GM23248 (cell line): Measurements from ENCODE around the gene MIA2. TPM values are rescaled to one million over a fixed set of nuclear protein-coding genes. Genes with fewer than 3 reads are reported as not detected.
A peak's percentile ranks its signal among the peaks of the same experiment; 100 is the strongest.
"Not testable (repeated sequence)": the region's sequence is repeated elsewhere in the genome, so short reads cannot be mapped to it uniquely, and the experiment has no call there.

Experiments used
- DNase-seq: peaks from one replicate; pipeline ENCODE4 v3.0.0-alpha.2; 2015
- H2AFZ ChIP-seq: fragments of 200-600 bp; sonication (generic); 2 replicates; pipeline ENCODE4 v1.6.1; 2016; ENCODE audit warnings: antibody characterized with exemption
- H3F3A ChIP-seq: fragments of 200-600 bp; sonication (generic); 2 replicates; pipeline ENCODE4 v1.6.1; 2016; ENCODE audit warnings: mild to moderate bottlenecking, antibody characterized with exemption, mixed run types; ENCODE audit not compliant: insufficient read depth
- H3K27ac ChIP-seq: fragments of 200-600 bp; sonication (generic); 2 replicates; pipeline ENCODE4 v1.5.1; 2016; ENCODE audit warnings: mild to moderate bottlenecking
- H3K27me3 ChIP-seq: fragments of 200-600 bp; sonication (generic); replicated peaks from 2 replicates; pipeline ENCODE4 v1.6.1; 2016; ENCODE audit warnings: mild to moderate bottlenecking; ENCODE audit not compliant: insufficient read depth
- H3K36me3 ChIP-seq: fragments of 200-600 bp; sonication (generic); 2 replicates; pipeline ENCODE4 v1.6.1; 2016; ENCODE audit warnings: low read depth, mild to moderate bottlenecking
- H3K4me1 ChIP-seq: fragments of 200-600 bp; sonication (generic); 2 replicates; pipeline ENCODE4 v1.6.1; 2016; ENCODE audit warnings: mild to moderate bottlenecking; ENCODE audit not compliant: insufficient read depth
- H3K4me2 ChIP-seq: fragments of 200-600 bp; sonication (generic); one replicate; pipeline ENCODE4 v1.6.1; 2016; ENCODE audit warnings: mild to moderate bottlenecking; ENCODE audit not compliant: unreplicated experiment
- H3K4me3 ChIP-seq: fragments of 200-600 bp; sonication (generic); 2 replicates; pipeline ENCODE4 v1.5.1; 2016; ENCODE audit warnings: mild to moderate bottlenecking
- H3K79me2 ChIP-seq: fragments of 200-600 bp; sonication (generic); 2 replicates; pipeline ENCODE4 v1.6.1; 2016; ENCODE audit warnings: mild to moderate bottlenecking; ENCODE audit not compliant: insufficient read depth
- H3K9ac ChIP-seq: fragments of 200-600 bp; sonication (generic); 2 replicates; pipeline ENCODE4 v1.6.1; 2016; ENCODE audit warnings: mild to moderate bottlenecking
- H3K9me2 ChIP-seq: fragments of 200-600 bp; sonication (generic); 2 replicates; pipeline ENCODE4 v1.6.1; 2016; ENCODE audit warnings: mixed run types, mild to moderate bottlenecking, moderate library complexity; ENCODE audit not compliant: insufficient read depth
- H3K9me3 ChIP-seq: fragments of 200-600 bp; sonication (generic); one replicate; pipeline ENCODE4 v1.6.1; 2017; ENCODE audit warnings: low read depth
- H4K20me1 ChIP-seq: fragments of 200-600 bp; sonication (generic); 2 replicates; pipeline ENCODE4 v1.6.0; 2016; ENCODE audit not compliant: insufficient read depth
- EZH2 ChIP-seq: fragments of 200-600 bp; sonication (generic); IDR thresholded peaks from 2 replicates; pipeline ENCODE4 v1.6.1; 2018; ENCODE audit warnings: antibody characterized with exemption, mild to moderate bottlenecking; ENCODE audit not compliant: insufficient read depth, poor library complexity, severe bottlenecking
- EZH2phosphoT487 ChIP-seq: fragments of 200-600 bp; sonication (generic); IDR thresholded peaks from 2 replicates; pipeline ENCODE4 v1.6.1; 2018; ENCODE audit warnings: antibody characterized with exemption, moderate library complexity, mild to moderate bottlenecking, low read depth; ENCODE audit not compliant: insufficient read depth
- WGBS, 2 experiments: methylation state at CpG; one replicate each; pipeline ENCODE4 v1.1.6; 2015 to 2017; ENCODE audit warnings: low lambda C conversion rate in 2 of 2, low coverage in 1 of 2; ENCODE audit errors: missing lambda C conversion rate in 2 of 2; 5-methylcytosine and 5-hydroxymethylcytosine counted together
- in situ Hi-C: fragments of 300-500 bp; cut with MboI; formaldehyde crosslinking; loops from 2 replicates; pipeline ENCODE4 v1.15.0; 2020
- polyA plus RNA-seq: library from polyadenylated mRNA; unstranded; fragments of >200 nt; fragmentation: Nextera tagmentation; extraction: Ambion mirVana; gene quantifications from 2 replicates; pipeline ENCODE4 v1.2.1, GENCODE V29; 2016
- total RNA-seq: library from RNA; depleted of rRNA; stranded (reverse); fragments of >200 nt; shearing (Covaris generic); gene quantifications from 2 replicates; pipeline ENCODE4 v1.2.3, GENCODE V29; 2014

Gene MIA2
- total and polyA plus RNA-seq, 2 experiments from 2014 or later: 16.2 to 21.4 TPM

DNA sequence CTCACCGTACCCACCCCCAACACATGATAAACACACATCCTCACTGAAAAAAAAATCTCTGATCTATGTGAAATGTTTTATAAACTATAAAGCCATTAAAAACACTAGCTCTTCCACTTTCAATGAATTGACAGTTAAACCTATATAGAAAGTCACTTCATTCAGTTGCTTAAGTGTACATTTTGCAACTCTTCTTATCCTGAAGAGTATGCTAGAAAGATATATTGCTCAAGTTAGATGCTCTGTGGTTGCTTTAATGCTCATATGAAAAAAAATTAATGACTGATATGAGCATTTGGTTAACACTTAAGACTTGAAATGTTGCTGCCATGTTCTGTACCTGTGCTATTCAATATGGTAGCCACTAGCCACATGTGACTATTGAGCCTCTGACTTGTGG is 21.0 kb upstream of the MIA2 start:
- TF ChIP-seq EZH2 (no peak), EZH2phosphoT487 (no peak)
- no peak overlapping the region for H3K4me2 ChIP-seq
- H3K79me2 ChIP-seq: no peaks in the 10 kb centered on the region
- no peak overlapping the region for H3K9ac ChIP-seq
- H2AFZ ChIP-seq: no peak overlapping the region
- H3K9me3 ChIP-seq: no peaks in the 10 kb centered on the region
- H3K27me3 ChIP-seq: no peaks in the 10 kb centered on the region
- H3K4me1 ChIP-seq: no peaks in the 10 kb centered on the region
- in situ Hi-C loops: no loop called here
- H3F3A ChIP-seq: no peaks in the 10 kb centered on the region
- WGBS, 2 experiments: 50 to 79% methylated on average over 1 of the region's 1 CpG
- H3K4me3 ChIP-seq: no peak overlapping the region
- no peaks in the 10 kb centered on the region for H3K9me2 ChIP-seq
- H3K36me3 ChIP-seq: no peaks in the 10 kb centered on the region
- H3K27ac ChIP-seq: no peak overlapping the region
- DNase-seq: no peak
- no peaks in the 10 kb centered on the region for H4K20me1 ChIP-seq

DNA sequence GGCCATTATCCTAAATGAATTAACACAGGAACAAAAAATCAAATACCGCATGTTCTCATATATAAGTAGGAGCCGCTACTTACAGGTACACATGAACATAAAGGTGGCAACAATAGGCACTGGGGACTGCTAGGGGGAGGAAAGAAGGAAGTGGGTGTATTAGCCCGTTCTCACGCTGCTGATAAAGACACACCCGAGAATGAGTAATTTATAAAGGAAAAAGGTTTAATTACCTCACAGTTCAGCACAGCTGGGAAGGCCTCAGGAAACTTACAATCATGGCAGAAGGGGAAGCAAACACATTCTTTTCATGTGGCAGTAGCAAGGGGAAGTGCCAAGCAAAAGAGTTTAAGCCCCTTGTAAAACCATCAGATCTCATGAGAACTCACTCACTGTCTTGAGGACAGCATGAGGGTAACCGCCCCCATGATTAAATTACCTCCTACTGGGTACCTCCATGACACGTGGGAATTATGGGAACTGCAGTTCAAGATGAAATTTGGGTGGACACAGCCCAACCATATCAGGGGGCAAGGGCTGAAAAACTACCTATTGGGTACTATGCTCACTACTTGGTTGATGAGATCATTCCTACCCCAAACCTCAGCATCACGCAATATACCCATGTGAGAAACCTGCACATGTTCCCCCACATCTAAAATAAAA is 16.4 kb upstream of the MIA2 start:
- Histone ChIP-seq H4K20me1 (no peaks in the 10 kb centered on the region), H3K4me2 (no peak overlapping the region), H3F3A (peaks cover 11% of the 10 kb centered on the region; the same call in 1 of the 2 replicates), H3K9me3 (no peaks in the 10 kb centered on the region), H3K36me3 (no peaks in the 10 kb centered on the region), H3K9me2 (no peaks in the 10 kb centered on the region), H3K27me3 (no peaks in the 10 kb centered on the region), H3K27ac (no peak overlapping the region), H3K79me2 (no peaks in the 10 kb centered on the region), H3K4me1 (peaks cover 14% of the 10 kb centered on the region), H3K9ac (no peak overlapping the region), H2AFZ (no peak overlapping the region), H3K4me3 (no peak overlapping the region)
- peak; percentile 22 for DNase-seq
- 56 to 59% methylated on average over 8 of the region's 8 CpGs for WGBS, 2 experiments
- TF ChIP-seq EZH2: no peak
- no peak for TF ChIP-seq EZH2phosphoT487
- in situ Hi-C loops: no loop called here

DNA sequence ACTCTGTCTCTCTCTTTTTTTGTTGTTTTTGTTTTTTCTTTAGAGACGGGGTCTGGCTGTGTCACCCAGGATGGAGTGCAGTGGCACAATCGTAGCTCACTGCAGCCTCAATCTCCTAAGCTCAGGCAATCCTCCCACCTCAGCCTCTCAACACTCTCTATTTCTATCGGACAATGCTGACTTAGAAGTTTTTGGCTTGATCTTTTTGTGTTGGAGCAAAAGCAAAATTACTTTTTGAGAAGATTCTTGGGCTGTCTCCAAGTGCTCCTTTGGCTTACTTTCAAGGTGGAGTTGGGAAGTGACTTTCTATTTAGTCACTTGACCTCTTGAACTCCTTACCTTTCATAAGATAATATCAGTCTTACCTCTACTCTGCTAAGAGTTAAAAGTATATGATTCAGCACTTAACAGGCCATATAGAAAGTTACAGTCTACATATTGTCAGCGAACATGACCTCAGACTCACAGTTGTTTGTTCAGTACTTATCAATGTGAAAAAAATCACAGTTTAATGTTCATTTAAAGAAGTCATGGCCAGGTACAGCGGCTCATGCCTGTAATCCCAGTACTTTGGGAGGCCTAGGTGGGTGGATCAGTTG is 15.4 kb upstream of the MIA2 start:
- DNase-seq: peak; percentile 25
- in situ Hi-C loops: no loop called here
- Histone ChIP-seq H4K20me1 (no peaks in the 10 kb centered on the region), H3K36me3 (no peaks in the 10 kb centered on the region), H3K27ac (peak overlapping the region; percentile 21), H3K4me2 (no peak overlapping the region), H3K4me3 (no peak overlapping the region), H3K9me2 (no peaks in the 10 kb centered on the region), H2AFZ (peak overlapping the region; percentile 35; the same call in 1 of the 2 replicates), H3K27me3 (no peaks in the 10 kb centered on the region), H3K9me3 (no peaks in the 10 kb centered on the region), H3F3A (peaks cover 11% of the 10 kb centered on the region; the same call in 1 of the 2 replicates), H3K4me1 (peaks cover 14% of the 10 kb centered on the region), H3K79me2 (no peaks in the 10 kb centered on the region), H3K9ac (no peak overlapping the region)
- WGBS, 2 experiments: 63 to 71% methylated on average over 5 of the region's 5 CpGs
- TF ChIP-seq EZH2 (no peak), EZH2phosphoT487 (no peak)

DNA sequence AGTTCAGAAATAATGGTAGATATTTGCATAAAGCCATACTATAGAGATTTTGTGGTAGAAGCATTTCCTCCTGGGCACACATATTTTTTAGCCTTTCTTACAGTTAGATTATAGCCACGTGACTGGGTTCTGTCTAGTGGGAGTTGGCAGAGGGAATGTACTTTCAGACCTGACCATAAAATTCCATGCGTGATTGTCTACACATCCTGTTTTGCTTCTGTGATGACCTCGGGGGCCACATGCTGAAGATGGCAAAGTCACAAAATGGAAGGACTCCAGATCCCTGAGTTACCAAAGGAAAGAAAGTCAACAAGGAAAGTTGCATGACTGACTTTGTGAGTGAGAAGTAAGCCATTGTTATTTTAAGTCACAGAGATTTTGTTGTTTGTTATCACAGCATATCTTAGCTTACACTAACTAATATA is 14.6 kb upstream of the MIA2 start:
- Histone ChIP-seq H3K4me3 (no peak overlapping the region), H3K79me2 (no peaks in the 10 kb centered on the region), H3K9ac (no peak overlapping the region), H3K9me2 (no peaks in the 10 kb centered on the region), H3K4me1 (peaks cover 14% of the 10 kb centered on the region), H3K36me3 (no peaks in the 10 kb centered on the region), H3K27me3 (no peaks in the 10 kb centered on the region), H3F3A (peaks cover 11% of the 10 kb centered on the region; the same call in 1 of the 2 replicates), H3K9me3 (no peaks in the 10 kb centered on the region), H3K4me2 (no peak overlapping the region), H3K27ac (peak overlapping the region; percentile 21), H2AFZ (no peak overlapping the region), H4K20me1 (no peaks in the 10 kb centered on the region)
- peak; percentile 54 for DNase-seq
- in situ Hi-C loops: no loop called here
- TF ChIP-seq EZH2 (no peak), EZH2phosphoT487 (no peak)
- WGBS, 2 experiments: 65 to 75% methylated on average over 3 of the region's 3 CpGs

DNA sequence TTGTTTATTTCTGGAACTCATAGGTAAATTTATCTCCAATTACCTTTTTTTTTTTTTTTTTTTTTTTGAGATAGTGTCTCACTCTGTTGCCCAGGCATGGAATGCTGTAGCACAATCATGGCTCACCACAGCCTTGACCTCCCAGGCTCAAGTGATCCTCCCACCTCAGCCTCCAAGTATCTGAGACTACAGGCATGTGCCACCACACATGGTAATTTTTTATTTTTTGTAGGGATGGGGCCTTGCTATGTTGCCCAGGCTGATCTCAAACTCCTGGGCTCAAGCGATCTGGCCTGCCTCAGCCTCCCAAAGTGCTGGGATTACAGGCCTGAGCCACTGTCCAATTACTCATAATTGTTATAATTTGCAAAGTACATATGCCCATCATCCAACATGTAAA is 13.2 kb upstream of the MIA2 start:
- in situ Hi-C loops: not testable (repeated sequence)

More for the DNA sequence above, 13.2 kb upstream of the MIA2 start:
- not testable (repeated sequence) for H3K27me3 ChIP-seq, H3K9ac ChIP-seq, H3K9me3 ChIP-seq, H3K9me2 ChIP-seq, H2AFZ ChIP-seq, DNase-seq, H3K27ac ChIP-seq, H3K79me2 ChIP-seq, H4K20me1 ChIP-seq, H3K4me2 ChIP-seq, H3K36me3 ChIP-seq, H3K4me3 ChIP-seq
- Histone ChIP-seq H3K4me1 (peaks cover 14% of the 10 kb centered on the region), H3F3A (peaks cover 11% of the 10 kb centered on the region; the same call in 1 of the 2 replicates)
- 100% methylated on average over 1 of the region's 1 CpG for WGBS, 2 experiments
